HepG2 (cell line): ENCODE data around the gene MAPRE3. TPM values are rescaled to one million over a fixed set of nuclear protein-coding genes. Genes with fewer than 3 reads are reported as not detected.

ENCODE experiments used
- ARID5B ChIP-seq: IDR thresholded peaks from 2 replicates; pipeline ENCODE4 v1.4.0; 2020; ENCODE audit warnings: mild to moderate bottlenecking, missing genetic modification reagents
- ATF7-NPFF ChIP-seq: sonication (generic); formaldehyde crosslinking; IDR thresholded peaks from 2 replicates; pipeline ENCODE4 v1.8.1; 2023; ENCODE audit warnings: mild to moderate bottlenecking, low read depth, missing genetic modification reagents, moderate library complexity
- GRHL1 ChIP-seq: sonication (generic); formaldehyde crosslinking; conservative IDR thresholded peaks from 2 replicates; pipeline ENCODE4 v1.8.0; 2022; ENCODE audit warnings: missing genetic modification reagents
- HINFP ChIP-seq: sonication (generic); formaldehyde crosslinking; IDR thresholded peaks from 2 replicates; pipeline ENCODE4 v1.4.0; 2020; ENCODE audit warnings: low read depth, mild to moderate bottlenecking, missing genetic modification reagents
- RXRB ChIP-seq: IDR thresholded peaks from 2 replicates; pipeline ENCODE4 v1.6.1; 2016; ENCODE audit warnings: borderline replicate concordance, missing genetic modification reagents, missing compliant biosample characterization
- SALL2 ChIP-seq: sonication (generic); formaldehyde crosslinking; IDR thresholded peaks from 2 replicates; pipeline ENCODE4 v1.8.1; 2023; ENCODE audit warnings: mild to moderate bottlenecking, missing genetic modification reagents, inconsistent platforms
- ZNF761 ChIP-seq: sonication (generic); formaldehyde crosslinking; conservative IDR thresholded peaks from 2 replicates; pipeline ENCODE4 v1.4.0; 2020; ENCODE audit warnings: mild to moderate bottlenecking, missing genetic modification reagents
- polyA plus RNA-seq, 8 experiments: library from polyadenylated mRNA; depleted of rRNA in 3 of 8; stranded (reverse) in 7 of 8; unstranded in 1 of 8; fragments of >200 nt; fragmentation: Illumina TruSeq in 4 of 8; extraction: Trizol in 4 of 8; gene quantifications; 2 replicates each; pipeline versions ENCODE4 v1.2.1 to v1.2.3, GENCODE V29; 2011 to 2016; ENCODE audit warnings: low read depth in 4 of 8, missing spikeins in 1 of 8, mixed read lengths in 1 of 8; ENCODE audit not compliant: insufficient read depth in 1 of 8
- total RNA-seq, 5 experiments: library from RNA; depleted of rRNA; stranded (reverse); fragments of >200 nt; fragmentation: Illumina TruSeq; extraction: Trizol; gene quantifications; 2 replicates each; pipeline ENCODE4 v1.2.3, GENCODE V29; 2016; ENCODE audit warnings: low read depth in 1 of 5

Gene MAPRE3
- total and polyA plus RNA-seq, 2 of the 13 experiments (the other 11 are each of a cell fraction or from before 2014, with no cell fraction given), result 0.31 to 0.91 TPM

GRCh38 chr2:26991717-26992116 lies 21.3 kb downstream of the MAPRE3 start (continued):
- no peak for TF ChIP-seq HINFP (CRISPR knock-in tag)
- TF ChIP-seq SALL2 (CRISPR knock-in tag), result no peak
- 0 out of 2 replicates have a peak, but pooled peaks have one; percentile 30 for TF ChIP-seq RXRB (CRISPR knock-in tag)
- TF ChIP-seq GRHL1 (CRISPR knock-in tag), result no peak
- no peak for TF ChIP-seq ATF7-NPFF (CRISPR knock-in tag)
- peak; percentile 72 for TF ChIP-seq ARID5B (CRISPR knock-in tag)
- TF ChIP-seq ZNF761 (CRISPR knock-in tag), result no peak
